Sigmoid colon (tissue), 7 donors: Measurements from ENCODE around the gene XPO6. TPM values are rescaled to one million over a fixed set of nuclear protein-coding genes. Genes with fewer than 3 reads are reported as not detected.

Experiments used
- DNase-seq: peaks from one replicate; pipeline ENCODE4 v3.0.0-alpha.2; 2019
- H3K27ac ChIP-seq, 4 donors: fragments of 200-600 bp; sonication (generic); one replicate each; pipeline ENCODE4 v1.5.1; 2016 to 2019; ENCODE audit warnings: mild to moderate bottlenecking in 1 of 4
- H3K27me3 ChIP-seq, 3 donors: fragments of 200-600 bp; sonication (generic); one replicate each; pipeline ENCODE4 v1.5.1; 2019; ENCODE audit warnings: mild to moderate bottlenecking in 1 of 3
- H3K36me3 ChIP-seq, 4 donors: fragments of 200-600 bp; sonication (generic); one replicate each; pipeline ENCODE4 v1.5.1; 2016 to 2019
- H3K4me1 ChIP-seq, 4 donors: fragments of 200-600 bp; sonication (generic); one replicate each; pipeline ENCODE4 v1.5.1; 2017 to 2019
- H3K4me3 ChIP-seq, 4 donors: fragments of 200-600 bp; sonication (generic); one replicate each; pipeline ENCODE4 v1.5.1; 2017 to 2019; ENCODE audit warnings: mild to moderate bottlenecking in 2 of 4, moderate library complexity in 1 of 4
- H3K9me3 ChIP-seq, 4 donors: fragments of 200-600 bp in 3 of 4; sonication (generic) in 3 of 4; one replicate each; pipeline versions ENCODE4 v1.5.1 to v1.6.1; 2013 to 2019
- CTCF ChIP-seq, 4 experiments: fragments of 450-650 bp in 3 of 4; fragments of 200-600 bp in 1 of 4; IDR thresholded peaks; one replicate each; pipeline ENCODE4 v1.5.1; 2016 to 2019; ENCODE audit warnings: antibody characterized with exemption in 4 of 4, mild to moderate bottlenecking in 3 of 4, moderate library complexity in 2 of 4
- EP300 ChIP-seq, 4 donors: sonication (generic); formaldehyde crosslinking; IDR thresholded peaks; one replicate each; pipeline ENCODE4 v1.6.1; 2017; ENCODE audit warnings: antibody characterized with exemption in 4 of 4
- POLR2A ChIP-seq, 2 donors: fragments of 450-650 bp; IDR thresholded peaks; one replicate each; pipeline ENCODE4 v1.6.1; 2016; ENCODE audit warnings: antibody characterized with exemption in 2 of 2, mild to moderate bottlenecking in 2 of 2, moderate library complexity in 2 of 2
- POLR2AphosphoS5 ChIP-seq, 4 donors: sonication (generic); formaldehyde crosslinking; IDR thresholded peaks; one replicate each; pipeline ENCODE4 v1.6.1; 2017; ENCODE audit warnings: antibody characterized with exemption in 4 of 4
- WGBS, 2 donors: extraction: QIAGEN DNeasy Blood & Tissue Kit; methylation state at CpG; one replicate each; pipeline ENCODE4 v1.1.7; 2013; 5-methylcytosine and 5-hydroxymethylcytosine counted together
- intact Hi-C: fragments of 100-400 bp; cut with DNase I; formaldehyde crosslinking; loops from one replicate; pipeline ENCODE4 v1.15.1; 2023
- polyA plus RNA-seq, 3 donors: library from polyadenylated mRNA; stranded (reverse); fragments of 200-250 nt; gene quantifications; one replicate each; pipeline ENCODE4 v1.2.3, GENCODE V29; 2013
- total RNA-seq, 4 donors: library from RNA; depleted of rRNA; stranded (reverse); fragments of >200 nt; gene quantifications; one replicate each; pipeline ENCODE4 v1.1.0, GENCODE V29; 2016
- donor health status: healthy with polysubstance abuse.
- donor health status: Bipolar disorder and iron deficiency.
- donor health status: healthy.

XPO6 gene
- total and polyA plus RNA-seq, 7 donors: 40.2 to 101 (median 48.9) TPM

GRCh38 chr16:28171816-28172215, 39.9 kb downstream of the XPO6 start:
- Histone ChIP-seq H3K27me3 (no peaks in the 10 kb centered on the region), H3K36me3 (peaks cover 0 to 74% (median 19%) of the 10 kb centered on the region in 4 donors), H3K4me3 (no peak overlapping the region), H3K27ac (no peak overlapping the region), H3K9me3 (no peaks in the 10 kb centered on the region), H3K4me1 (no peaks in the 10 kb centered on the region)
- intact Hi-C loops: no loop called here
- TF ChIP-seq CTCF (IDR thresholded peaks at IDR 0.05) (no peak), EP300 (IDR thresholded peaks at IDR 0.05) (no peak), POLR2AphosphoS5 (IDR thresholded peaks at IDR 0.05) (no peak), POLR2A (IDR thresholded peaks at IDR 0.05) (no peak)
- 91 to 93% methylated on average over 2 of the region's 2 CpGs for WGBS, 2 donors
- DNase-seq: no peak

DNA sequence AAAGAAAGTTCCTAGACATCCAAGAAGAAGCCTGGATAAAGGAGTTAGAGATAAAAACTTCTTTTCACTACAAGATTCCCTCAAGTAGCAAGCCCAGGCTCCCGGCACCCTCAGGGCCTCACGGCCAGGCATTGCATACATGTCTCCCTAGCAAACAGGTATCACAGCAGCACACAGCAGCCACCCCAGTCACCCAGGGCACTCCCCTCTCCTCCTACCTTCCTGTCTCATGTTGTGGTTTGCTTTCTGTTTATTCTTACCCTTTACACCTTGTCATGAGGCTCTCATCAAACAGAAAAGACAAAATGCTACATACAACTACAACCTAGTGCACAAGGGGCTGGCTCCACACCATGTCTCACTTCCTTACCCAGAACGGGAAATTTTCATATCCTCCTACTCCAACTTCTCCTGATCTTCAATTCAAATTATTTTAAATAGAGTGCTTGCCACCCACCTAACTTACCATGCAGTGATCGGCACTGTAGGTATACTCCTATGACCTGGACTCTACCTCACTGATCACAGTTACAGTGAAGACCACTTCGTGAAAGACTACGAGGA, 42.7 kb downstream of the XPO6 start:
- no peak overlapping the region for H3K27ac ChIP-seq
- H3K9me3 ChIP-seq: no peaks in the 10 kb centered on the region
- 76 to 89% methylated on average over 6 of the region's 6 CpGs for WGBS, 2 donors
- no peak for DNase-seq
- peaks cover 0 to 74% (median 28%) of the 10 kb centered on the region in 4 donors for H3K36me3 ChIP-seq
- TF ChIP-seq POLR2A (IDR thresholded peaks at IDR 0.05) (no peak), POLR2AphosphoS5 (IDR thresholded peaks at IDR 0.05) (no peak), CTCF (IDR thresholded peaks at IDR 0.05) (no peak), EP300 (IDR thresholded peaks at IDR 0.05) (no peak)
- H3K27me3 ChIP-seq: no peaks in the 10 kb centered on the region
- peaks cover 0 to 9% (median 3%) of the 10 kb centered on the region in 4 donors for H3K4me1 ChIP-seq
- H3K4me3 ChIP-seq: no peak overlapping the region
- intact Hi-C loops: no loop called here

- Histone ChIP-seq H3K27ac (no peak overlapping the region), H3K36me3 (peaks cover 0 to 61% (median 27%) of the 10 kb centered on the region in 4 donors), H3K27me3 (no peaks in the 10 kb centered on the region), H3K9me3 (no peaks in the 10 kb centered on the region), H3K4me3 (no peak overlapping the region), H3K4me1 (peaks cover 0 to 10% (median 5%) of the 10 kb centered on the region in 4 donors)
- 95 to 98% methylated on average over 3 of the region's 3 CpGs for WGBS, 2 donors
- intact Hi-C loops: no loop called here
- no peak for TF ChIP-seq POLR2A (IDR thresholded peaks at IDR 0.05)
- TF ChIP-seq CTCF (IDR thresholded peaks at IDR 0.05): no peak
- no peak for TF ChIP-seq POLR2AphosphoS5 (IDR thresholded peaks at IDR 0.05)
- no peak for TF ChIP-seq EP300 (IDR thresholded peaks at IDR 0.05)
- no peak for DNase-seq
Measured at GRCh38 chr16:28167730-28168129, 44.0 kb downstream of the XPO6 start.

- Histone ChIP-seq H3K9me3 (no peaks in the 10 kb centered on the region), H3K4me3 (no peak overlapping the region), H3K36me3 (peaks cover 0 to 57% (median 27%) of the 10 kb centered on the region in 4 donors), H3K27me3 (no peaks in the 10 kb centered on the region), H3K27ac (no peak overlapping the region), H3K4me1 (peaks cover 0 to 10% (median 5%) of the 10 kb centered on the region in 4 donors)
- 95 to 98% methylated on average over 7 of the region's 7 CpGs for WGBS, 2 donors
- intact Hi-C loops: no loop called here
- DNase-seq: no peak
- TF ChIP-seq CTCF (IDR thresholded peaks at IDR 0.05) (no peak), POLR2A (IDR thresholded peaks at IDR 0.05) (no peak), POLR2AphosphoS5 (IDR thresholded peaks at IDR 0.05) (no peak), EP300 (IDR thresholded peaks at IDR 0.05) (no peak)
Measured at GRCh38 chr16:28167221-28167620, 44.5 kb downstream of the XPO6 start.
